Activated T-helper 1 cell treated with anti-CD3 and anti-CD28 coated beads, Interleukin-2, amount 50 U/mL, for 16 hours (primary cell): ENCODE data around the gene MET.
"Not testable (repeated sequence)": the region's sequence is repeated elsewhere in the genome, so short reads cannot be mapped to it uniquely, and the experiment has no call there.

ENCODE experiments used
- DNase-seq, 2 donors: peaks; one replicate each; pipeline ENCODE4 v3.0.0-alpha.2; 2020; ENCODE audit warnings: low read depth in 1 of 2, low spot score in 1 of 2

Gene MET

DNA sequence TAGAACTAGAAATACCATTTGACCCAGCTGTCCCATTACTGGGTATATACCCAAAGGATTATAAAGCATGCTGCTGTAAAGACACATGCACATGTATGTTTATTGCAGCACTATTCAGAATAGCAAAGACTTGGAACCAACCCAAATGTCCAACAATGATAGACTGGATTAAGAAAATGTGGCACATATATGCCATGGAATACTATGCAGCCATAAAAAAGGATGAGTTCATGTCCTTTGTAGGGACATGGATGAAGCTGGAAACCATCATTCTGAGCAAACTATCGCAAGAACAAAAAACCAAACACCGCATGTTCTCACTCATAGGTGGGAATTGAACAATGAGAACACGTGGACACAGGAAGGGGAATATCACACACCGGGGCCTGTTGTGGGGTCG is 74.4 kb downstream of the MET start:
- not testable (repeated sequence) for DNase-seq

GRCh38 chr7:116751070-116751469 is 79.1 kb downstream of the MET start:
- not testable (repeated sequence) for DNase-seq

- DNase-seq, result no peak
Measured at GRCh38 chr7:116752305-116753074, 80.5 kb downstream of the MET start.

DNA sequence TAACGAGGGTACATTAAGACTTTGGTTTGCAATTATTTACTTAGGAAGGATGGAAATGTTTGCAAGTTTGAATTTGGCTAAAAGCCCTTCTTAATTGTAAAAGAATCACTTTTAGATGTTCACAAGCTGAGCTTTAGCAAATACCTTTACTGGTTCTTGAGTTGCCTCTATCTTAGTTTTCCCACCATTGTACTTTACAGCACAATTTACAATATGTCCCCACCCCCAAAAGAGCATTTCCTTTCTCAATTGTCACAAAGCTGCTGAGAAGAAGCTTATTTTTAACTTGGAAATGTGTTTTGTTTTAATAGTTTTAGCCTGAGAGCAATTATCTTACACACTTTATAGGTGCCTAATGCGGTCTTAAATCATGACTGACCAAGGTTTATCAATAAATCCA is 81.1 kb downstream of the MET start:
- DNase-seq, result no peak

DNA sequence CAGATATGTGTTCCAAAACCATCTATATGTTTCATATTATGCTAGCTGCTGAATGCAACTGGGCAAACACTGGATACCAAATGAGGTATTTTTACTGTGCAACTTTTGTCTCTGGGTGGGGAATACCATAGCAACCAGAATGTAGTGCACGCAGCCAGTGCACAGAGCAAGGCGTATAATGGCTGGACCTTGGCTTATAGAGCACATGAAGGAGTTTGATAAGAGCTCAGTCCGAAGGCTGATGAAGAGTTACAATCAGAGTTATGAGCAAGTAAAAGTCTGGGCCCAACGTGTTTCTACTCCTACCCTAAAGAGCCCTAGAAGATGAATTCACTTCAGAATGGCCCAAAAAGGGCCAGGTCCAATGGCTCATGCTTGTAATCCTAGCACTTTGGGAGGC is 82.2 kb downstream of the MET start:
- no peak for DNase-seq

GRCh38 chr7:116757283-116757682 is 85.3 kb downstream of the MET start:
- DNase-seq, result no peak

DNA sequence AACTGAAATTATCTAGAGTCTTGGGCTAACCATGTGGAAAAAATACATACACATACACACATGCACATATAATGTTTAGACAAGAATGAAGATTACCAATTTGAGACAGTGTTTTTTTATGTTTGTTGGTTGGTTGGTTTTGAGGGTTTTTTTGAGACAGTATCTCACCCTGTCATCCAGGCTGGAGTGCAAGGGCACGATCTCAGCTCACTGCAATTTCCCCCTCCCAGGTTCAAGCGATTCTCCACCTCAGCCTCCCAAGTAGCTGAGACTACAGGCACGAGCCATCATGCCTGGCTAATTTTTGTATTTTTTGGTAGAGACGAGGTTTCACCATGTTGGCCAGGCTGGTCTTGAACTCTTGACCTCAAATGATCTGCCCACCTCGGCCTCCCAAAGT is 87.6 kb downstream of the MET start:
- not testable (repeated sequence) for DNase-seq

GRCh38 chr7:116762971-116763370 is 91.0 kb downstream of the MET start:
- DNase-seq, result no peak

GRCh38 chr7:116763647-116764046 is 91.7 kb downstream of the MET start:
- DNase-seq, result no peak

- no peak for DNase-seq
Measured at GRCh38 chr7:116766881-116767280, 94.9 kb downstream of the MET start.

GRCh38 chr7:116769546-116769945 is 97.5 kb downstream of the MET start:
- no peak for DNase-seq

DNA sequence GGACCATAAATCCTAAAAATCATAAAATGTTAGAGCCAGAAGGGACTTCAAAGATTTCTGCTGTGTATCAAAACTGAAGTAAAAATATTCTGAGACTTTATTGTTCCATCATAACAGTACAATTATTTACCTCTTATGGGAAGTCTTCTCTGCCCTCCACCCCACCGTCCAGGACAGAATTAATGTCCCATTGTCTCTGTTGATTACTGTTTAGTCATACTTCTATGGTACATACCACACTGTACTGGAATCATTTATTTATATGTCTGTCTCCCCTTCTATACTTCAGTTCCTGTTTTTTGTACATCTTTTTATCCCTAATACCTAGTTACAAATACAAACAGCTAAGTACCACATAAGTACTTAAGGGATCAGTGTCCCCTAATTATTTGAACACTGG is 98.9 kb downstream of the MET start:
- no peak for DNase-seq

DNA sequence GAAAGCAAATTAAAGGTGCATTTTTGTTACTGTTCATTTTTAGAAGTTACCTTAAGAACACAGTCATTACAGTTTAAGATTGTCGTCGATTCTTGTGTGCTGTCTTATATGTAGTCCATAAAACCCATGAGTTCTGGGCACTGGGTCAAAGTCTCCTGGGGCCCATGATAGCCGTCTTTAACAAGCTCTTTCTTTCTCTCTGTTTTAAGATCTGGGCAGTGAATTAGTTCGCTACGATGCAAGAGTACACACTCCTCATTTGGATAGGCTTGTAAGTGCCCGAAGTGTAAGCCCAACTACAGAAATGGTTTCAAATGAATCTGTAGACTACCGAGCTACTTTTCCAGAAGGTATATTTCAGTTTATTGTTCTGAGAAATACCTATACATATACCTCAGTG is 99.6 kb downstream of the MET start:
- DNase-seq, result no peak

DNA sequence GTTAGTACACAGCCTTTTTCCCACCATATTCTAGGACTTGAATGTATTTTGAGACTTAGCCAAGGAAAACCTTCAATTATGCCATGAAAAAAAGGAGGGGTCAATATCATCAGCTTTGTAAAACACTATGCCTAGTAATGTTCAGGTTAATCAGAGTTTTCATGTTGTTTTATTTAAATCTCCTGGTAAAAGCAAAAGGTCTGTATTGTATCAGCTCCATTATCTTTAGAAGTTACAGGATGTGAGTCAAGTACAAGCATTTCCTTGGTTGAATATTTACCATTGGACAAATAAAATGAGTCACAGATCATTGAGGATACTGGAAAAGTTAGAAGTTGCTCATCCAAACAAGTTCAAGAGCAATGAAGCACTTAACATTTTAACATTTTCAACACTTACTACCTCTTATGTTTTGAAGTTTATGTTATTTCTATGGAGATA is 100.4 kb downstream of the MET start:
- DNase-seq, result no peak

DNA sequence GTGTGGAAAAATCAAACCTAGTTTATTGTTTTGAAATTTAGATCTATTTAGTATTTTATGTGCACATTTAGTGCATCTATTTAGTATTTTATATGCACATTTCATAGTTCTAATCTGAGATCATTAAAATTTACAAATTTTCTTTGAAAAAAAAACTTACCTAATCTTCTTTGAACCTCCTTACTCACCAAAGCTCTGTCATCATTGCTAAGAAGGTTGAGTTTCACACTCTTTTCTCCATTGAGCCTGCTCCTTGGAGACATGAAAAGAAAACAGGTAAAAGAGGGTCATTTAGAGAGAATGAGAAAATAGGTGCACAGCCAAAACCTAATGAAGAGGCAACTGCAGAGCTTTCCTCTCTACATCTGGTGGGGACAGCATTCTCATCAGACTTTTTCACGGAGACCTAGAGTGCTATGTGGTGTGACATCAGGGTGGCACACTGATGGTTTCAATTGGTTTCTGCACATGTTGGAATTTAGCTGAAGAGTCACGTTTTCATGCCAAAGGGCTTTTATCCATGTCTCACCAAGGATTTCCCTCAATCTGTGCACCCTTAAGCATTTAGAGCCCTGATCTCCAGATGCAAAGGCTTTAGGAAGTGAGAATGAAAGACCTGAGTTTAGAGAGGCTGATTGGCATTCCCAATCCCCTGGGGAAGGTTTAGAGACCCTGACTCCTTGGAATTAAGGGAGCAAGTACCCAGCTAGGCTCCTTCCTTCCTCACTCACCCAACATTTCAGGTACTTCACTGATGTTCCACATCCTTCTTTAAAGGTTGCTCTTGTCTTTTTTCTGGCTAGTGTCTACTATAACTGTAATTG is 101.1 kb downstream of the MET start:
- no peak for DNase-seq

GRCh38 chr7:116776046-116776445 is 104.0 kb downstream of the MET start:
- no peak for DNase-seq

GRCh38 chr7:116776610-116777289 is 104.8 kb downstream of the MET start:
- no peak for DNase-seq

- no peak for DNase-seq
Measured at GRCh38 chr7:116777651-116778281, 105.8 kb downstream of the MET start.

DNA sequence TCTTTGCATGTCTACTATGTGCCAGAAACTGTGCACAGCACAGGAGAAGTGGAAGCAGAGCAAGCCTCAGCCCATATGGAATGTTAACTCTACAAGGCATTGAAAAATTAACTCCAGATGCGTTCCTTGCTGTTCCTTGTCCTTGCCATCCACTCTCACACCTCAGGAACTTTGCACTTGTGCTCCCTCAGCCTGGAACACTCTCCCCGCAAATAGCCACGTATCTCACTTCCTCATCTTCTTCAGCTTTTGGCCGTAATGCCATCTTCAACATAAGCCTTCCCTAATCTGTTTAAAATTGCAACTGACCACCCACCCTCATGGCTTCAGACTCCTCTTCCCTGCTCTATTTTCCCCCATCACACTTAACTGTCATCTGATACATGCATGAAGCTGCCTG is 107.2 kb downstream of the MET start:
- DNase-seq, result no peak

DNA sequence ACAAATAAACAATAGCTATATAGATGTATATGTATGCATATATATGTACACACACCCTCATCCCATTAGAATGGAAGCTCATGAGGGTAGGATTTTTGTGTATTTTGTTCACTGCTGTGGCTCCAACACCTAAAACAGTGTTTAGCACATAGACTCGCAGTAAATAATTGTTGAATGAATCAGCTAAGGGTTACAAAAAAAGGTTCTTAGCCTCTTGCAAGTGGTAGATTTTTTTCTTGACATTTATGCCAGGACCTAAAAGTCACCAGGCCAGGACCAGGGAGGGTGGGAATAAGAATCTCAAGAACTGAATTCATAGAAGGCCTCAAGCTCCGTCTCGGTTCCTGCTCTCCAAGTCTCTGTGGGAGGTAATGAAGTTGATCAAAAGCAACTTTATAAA is 107.9 kb downstream of the MET start:
- DNase-seq, result no peak

DNA sequence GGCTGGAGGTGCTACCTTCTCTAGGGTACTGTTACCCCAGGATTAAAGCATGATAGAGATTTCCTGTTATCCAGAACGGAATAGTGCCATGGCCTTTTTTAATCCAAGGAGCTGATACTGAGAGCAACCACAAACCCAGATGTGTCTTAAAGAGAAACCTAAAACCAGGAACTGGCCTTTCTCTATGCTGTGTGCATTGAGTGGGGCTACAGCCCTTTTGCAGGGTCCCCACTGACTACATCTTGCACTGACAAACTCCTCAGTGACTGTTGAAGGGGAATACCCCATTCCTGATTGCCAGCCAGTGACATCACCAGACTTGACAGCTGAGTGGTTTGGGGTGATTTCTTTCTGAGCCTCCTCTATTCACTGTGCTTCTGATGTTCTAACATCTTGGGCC is 108.5 kb downstream of the MET start:
- no peak for DNase-seq
